ENCODE measurements around the gene ACSS2. TPM values are rescaled to one million over a fixed set of nuclear protein-coding genes. Genes with fewer than 3 reads are reported as not detected.

ACSS2 gene
- total and polyA plus RNA-seq, 2 experiments from 2014 or later: 26.1 to 49.3 TPM

GRCh38 chr20:34964486-34964885, 88.1 kb downstream of the ACSS2 start:
- Mint-ChIP-seq H3K9me3 (no peaks in the 10 kb centered on the region), H3K36me3 (ENCODE audit: low read depth) (no peaks in the 10 kb centered on the region), H3K4me1 (peaks cover 7% of the 10 kb centered on the region; the same call in 2 of the 3 replicates), H3K27ac (no peak overlapping the region), H3K4me3 (no peak overlapping the region), H3K27me3 (ENCODE audit: insufficient read depth, low read depth, poor library complexity) (peaks cover 4% of the 10 kb centered on the region)
- Histone ChIP-seq H3K27me3 (ENCODE audit: insufficient read depth) (no peaks in the 10 kb centered on the region), H3K4me3 (no peak overlapping the region), H3K9me2 (ENCODE audit: insufficient read depth) (no peaks in the 10 kb centered on the region), H2AFZ (no peak overlapping the region), H3K27ac (ENCODE audit: low read depth) (no peak overlapping the region), H4K20me1 (replicated peaks; ENCODE audit: insufficient read depth) (no peaks in the 10 kb centered on the region), H3K4me2 (no peak overlapping the region), H3K36me3 (ENCODE audit: insufficient read depth) (no peaks in the 10 kb centered on the region), H3K4me1 (ENCODE audit: insufficient read depth) (no peaks in the 10 kb centered on the region), H3K79me2 (replicated peaks; ENCODE audit: insufficient read depth) (no peaks in the 10 kb centered on the region), H3F3A (replicated peaks; ENCODE audit: low read depth) (no peaks in the 10 kb centered on the region)
- DNase-seq (ENCODE audit: low spot score): no peak
- TF ChIP-seq EZH2 (IDR thresholded peaks at IDR 0.05; ENCODE audit: low read depth, unreplicated experiment) (no peak), ZNF462 (CRISPR knock-in tag; IDR thresholded peaks at IDR 0.05) (no peak), STAT1 (IDR thresholded peaks at IDR 0.05; ENCODE audit: unreplicated experiment) (no peak), CREB1 (CRISPR knock-in tag; IDR thresholded peaks at IDR 0.05; ENCODE audit: low read depth) (no peak), REST (IDR thresholded peaks at IDR 0.05; ENCODE audit: unreplicated experiment) (no peak), EZH2phosphoT487 (IDR thresholded peaks at IDR 0.05; ENCODE audit: unreplicated experiment) (no peak), ZNF331 (CRISPR knock-in tag; IDR thresholded peaks at IDR 0.05; ENCODE audit: low read depth) (no peak), CTCF (conservative IDR thresholded peaks at IDR 0.05; ENCODE audit: low read depth in 2 of 2) (no peak), NANOG (IDR thresholded peaks at IDR 0.05; ENCODE audit: borderline replicate concordance) (no peak), ZNF114 (CRISPR knock-in tag; IDR thresholded peaks at IDR 0.05) (no peak), ETS1 (IDR thresholded peaks at IDR 0.05) (no peak), POLR2AphosphoS5 (IDR thresholded peaks at IDR 0.05; ENCODE audit: low read depth) (no peak), JUNB (IDR thresholded peaks at IDR 0.05; ENCODE audit: unreplicated experiment) (no peak)
- no peak for ATAC-seq

Measured in GM23338 (cell line).